ENCODE measurements around the gene AIPL1. TPM values are rescaled to one million over a fixed set of nuclear protein-coding genes. Genes with fewer than 3 reads are reported as not detected.

The AIPL1 gene
- total RNA-seq, 2 donors from 2014 or later: not detected

DNA sequence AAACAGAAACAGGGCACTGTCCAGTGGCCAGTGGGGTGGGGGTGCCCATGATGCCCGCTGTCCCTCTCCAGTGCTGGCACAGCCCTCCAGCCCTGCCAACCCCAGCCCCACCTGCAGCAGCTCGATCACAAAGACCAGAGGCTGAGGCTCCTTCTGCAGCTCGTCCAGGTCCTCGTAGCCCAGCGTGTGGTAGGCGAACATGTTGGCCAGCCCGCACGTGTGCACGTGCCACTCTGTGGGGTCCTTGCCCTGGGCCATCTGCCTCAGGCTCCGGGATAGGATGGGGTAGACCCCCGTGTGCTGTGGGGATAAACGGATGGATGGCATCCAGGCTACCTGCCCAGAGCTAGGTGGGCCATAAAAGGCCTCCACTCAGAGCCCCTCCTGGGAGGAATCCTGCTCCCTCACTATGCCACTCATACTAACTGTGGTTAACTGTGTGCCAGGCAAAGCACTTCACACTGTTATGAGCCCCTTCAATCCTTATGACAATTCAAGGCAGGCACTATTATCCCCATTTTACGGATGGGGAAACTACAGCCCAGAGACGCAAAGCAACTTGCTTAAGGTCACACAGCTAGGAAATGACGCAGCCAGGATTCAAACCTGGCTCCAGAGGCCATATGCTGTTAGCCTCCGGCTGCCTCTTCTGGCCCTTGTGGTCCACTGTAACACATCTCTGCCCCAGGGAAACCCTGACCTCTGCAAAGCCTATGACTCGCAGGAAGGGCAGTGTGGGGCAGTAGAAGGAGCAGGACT lies 6.5 kb downstream of the AIPL1 start:
- DNase-seq (no peak), ATAC-seq (no peak)
- intact Hi-C loops (cut with DNase I): no loop called here

GRCh38 chr17:6427279-6427781 lies 7.6 kb downstream of the AIPL1 start:
- DNase-seq: no peak
- intact Hi-C loops (cut with DNase I): no loop called here
- no peak for ATAC-seq

DNA sequence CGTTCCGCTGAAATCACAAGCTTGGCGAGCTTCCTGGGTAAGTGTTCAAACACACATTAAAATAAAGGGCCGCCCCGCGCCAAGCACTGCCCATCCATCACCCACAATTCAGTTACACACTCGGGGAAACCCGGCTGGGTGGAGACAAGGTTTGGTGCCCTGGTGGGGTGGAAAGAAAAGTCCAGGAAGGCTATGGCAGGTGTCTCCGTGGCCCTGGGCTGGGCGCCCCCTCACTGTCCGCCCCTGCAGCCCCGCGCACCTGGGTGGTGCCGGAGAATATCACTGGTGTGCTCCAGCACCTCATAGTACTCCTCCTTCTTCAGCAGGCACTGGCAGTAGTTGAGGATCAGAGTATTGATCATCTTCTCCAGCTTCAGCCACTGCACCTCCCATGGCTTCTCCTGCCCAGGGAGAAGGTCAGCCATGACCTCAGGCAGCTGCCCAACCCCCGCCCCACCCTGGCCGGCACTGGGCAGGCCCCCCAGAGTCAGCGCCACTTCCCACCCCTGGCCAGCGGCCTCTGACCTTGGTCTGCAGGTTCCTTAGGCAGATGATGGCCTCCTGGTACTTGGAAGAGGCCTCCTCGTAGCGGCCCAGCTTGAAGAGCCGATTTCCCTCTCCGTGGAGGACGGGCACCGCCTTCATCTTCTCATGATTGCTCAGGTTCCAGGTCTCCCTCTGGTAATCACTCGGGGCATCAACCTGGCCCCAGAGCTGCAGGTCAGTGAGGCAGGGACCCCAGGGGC lies 8.4 kb downstream of the AIPL1 start:
- intact Hi-C loops (cut with DNase I): no loop called here
- no peak for DNase-seq
- ATAC-seq: no peak

- no peak for ATAC-seq
- intact Hi-C loops (cut with DNase I): no loop called here
- DNase-seq: no peak
Measured at GRCh38 chr17:6425407-6425806, 9.5 kb downstream of the AIPL1 start.

DNA sequence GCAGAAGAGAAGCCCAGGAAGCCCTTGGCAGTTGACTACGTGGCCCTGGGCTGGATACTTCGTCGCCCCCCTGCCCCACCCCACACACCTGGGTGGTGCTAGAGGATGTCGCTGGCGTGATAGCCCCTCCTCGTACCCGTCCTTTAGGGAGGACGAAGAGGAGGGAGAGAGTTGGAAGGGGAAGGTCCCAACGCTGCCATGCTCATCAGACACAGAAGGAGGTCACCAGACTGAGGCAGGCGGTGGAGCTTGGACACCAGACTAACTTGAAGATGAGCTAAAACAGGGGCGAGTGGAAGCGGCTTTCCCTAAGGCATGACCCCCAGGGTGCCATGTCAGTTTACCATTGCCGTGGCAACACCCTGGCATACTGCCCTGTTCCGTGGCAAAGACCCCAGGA lies 11.0 kb downstream of the AIPL1 start:
- no peak for ATAC-seq

GRCh38 chr17:6422654-6423241 lies 12.2 kb downstream of the AIPL1 start:
- DNase-seq (no peak), ATAC-seq (no peak)
- intact Hi-C loops (cut with DNase I): loop anchor here in 1 of 2 donors (1.0 kb wide), 1 partner anchor 834 kb away; no protein-coding TSS in a partner anchor

More for the DNA sequence above, 11.0 kb downstream of the AIPL1 start:
- DNase-seq: no peak
- intact Hi-C loops (cut with DNase I): no loop called here

DNA sequence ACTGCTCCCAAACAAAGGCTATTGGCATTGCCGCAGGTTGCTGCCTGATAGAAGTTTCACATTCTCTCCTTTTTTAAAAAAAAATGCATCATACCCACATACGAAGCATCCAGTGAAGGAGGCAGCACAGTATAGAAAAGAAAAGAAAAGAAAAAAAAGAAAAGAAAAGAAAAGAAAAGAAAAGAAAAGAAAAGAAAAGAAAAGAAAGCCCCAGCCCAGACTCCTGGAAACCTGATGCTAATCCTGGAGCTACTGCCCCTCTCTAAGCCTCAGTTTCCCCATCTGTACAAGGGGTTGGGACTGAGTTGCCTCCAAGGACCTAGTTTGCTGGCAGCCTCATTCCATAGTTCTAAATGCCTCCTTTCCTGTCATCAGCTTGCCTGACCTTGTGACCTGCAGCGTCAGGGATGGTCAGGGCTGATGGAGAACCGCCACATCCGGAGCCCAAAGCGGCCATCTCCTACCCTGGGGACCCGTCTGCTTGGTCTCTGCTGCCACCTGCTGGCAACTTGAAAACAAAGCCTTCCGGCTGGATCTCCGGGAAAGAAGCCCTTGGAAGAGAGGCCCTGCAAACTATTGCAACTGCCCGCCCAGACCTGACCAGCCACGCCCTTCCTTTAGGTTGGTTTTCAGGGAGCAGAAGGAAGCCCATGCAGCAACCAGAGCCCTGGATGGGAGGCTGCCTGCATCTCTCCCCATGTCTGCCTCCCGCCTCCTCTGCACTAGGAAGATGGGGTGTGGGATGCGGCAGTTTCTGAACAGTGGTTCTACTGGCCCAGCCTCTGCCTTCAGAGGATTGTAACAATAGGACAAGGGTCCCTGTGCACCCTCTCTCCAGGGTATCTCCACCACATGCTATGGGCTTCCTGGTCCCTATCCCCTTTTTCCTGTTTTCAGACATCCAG lies 13.0 kb downstream of the AIPL1 start:
- intact Hi-C loops (cut with DNase I): loop anchor here (1.0 to 2.0 kb wide), 2 partner anchors 834 to 835 kb away; no protein-coding TSS in a partner anchor
- ATAC-seq: peak; percentile 84 to 85
- DNase-seq: peak; percentile 81

DNA sequence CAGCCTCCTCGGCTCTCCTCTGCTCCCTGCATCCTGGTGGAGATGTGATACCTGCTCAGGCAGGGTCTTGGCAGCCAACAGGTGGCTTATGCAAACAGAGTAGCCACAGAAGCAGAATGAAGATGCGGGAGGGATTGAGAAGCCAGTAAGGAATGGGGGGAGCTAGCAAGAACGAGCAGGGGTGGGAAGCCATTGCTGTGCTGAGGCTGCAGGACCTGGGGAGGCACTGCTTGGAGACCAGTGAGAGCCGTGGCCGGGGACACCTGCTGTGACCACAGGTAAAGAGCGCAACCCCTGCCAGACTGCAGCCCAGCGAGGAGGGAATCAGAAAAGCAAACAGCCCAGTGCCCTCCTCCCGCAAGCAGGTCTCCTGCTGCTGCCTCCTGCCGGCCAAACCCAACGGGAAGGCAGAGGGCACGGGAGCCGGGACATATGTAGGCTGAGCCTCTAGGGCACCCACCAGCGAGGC lies 14.7 kb downstream of the AIPL1 start:
- ATAC-seq (no peak), DNase-seq (no peak)
- intact Hi-C loops (cut with DNase I): loop anchor here in 1 of 2 donors (2.0 kb wide), 1 partner anchor 833 kb away; no protein-coding TSS in a partner anchor

DNA sequence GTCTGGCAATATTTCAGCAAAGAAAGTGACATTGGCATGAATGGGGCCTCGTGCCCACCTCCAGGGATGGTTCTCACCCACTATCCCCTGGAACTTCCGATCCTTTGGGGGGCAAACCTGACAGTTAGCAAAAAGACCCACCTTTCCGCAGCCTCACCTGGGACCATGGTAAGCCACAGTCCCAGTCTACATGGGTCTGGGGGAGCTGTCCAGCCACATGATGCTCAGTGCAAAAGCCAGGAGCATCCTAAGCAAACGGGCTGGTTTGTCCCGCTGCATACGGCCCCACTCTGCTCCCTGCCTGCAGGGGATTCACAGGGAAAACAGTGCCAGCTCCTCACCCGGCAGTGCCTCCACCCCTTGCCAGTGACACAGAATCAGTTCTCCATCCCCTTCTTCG lies 19.3 kb downstream of the AIPL1 start:
- ATAC-seq (no peak), DNase-seq (no peak)
- intact Hi-C loops (cut with DNase I): loop anchor here in 1 of 2 donors (10.0 kb wide), 1 partner anchor 341 kb away; the partner anchor contains the start of gene WSCD1

GRCh38 chr17:6413065-6413464 lies 21.9 kb downstream of the AIPL1 start:
- intact Hi-C loops (cut with DNase I): loop anchor here in 1 of 2 donors (10.0 kb wide), 1 partner anchor 338 kb away; the partner anchor contains the start of gene WSCD1
- ATAC-seq: no peak
- no peak for DNase-seq

GRCh38 chr17:6408735-6409134 lies 26.2 kb downstream of the AIPL1 start:
- DNase-seq (no peak), ATAC-seq (no peak)
- intact Hi-C loops (cut with DNase I): no loop called here

- ATAC-seq: no peak
- no peak for DNase-seq
- intact Hi-C loops (cut with DNase I): no loop called here
Measured at GRCh38 chr17:6408276-6408675, 26.6 kb downstream of the AIPL1 start.

DNA sequence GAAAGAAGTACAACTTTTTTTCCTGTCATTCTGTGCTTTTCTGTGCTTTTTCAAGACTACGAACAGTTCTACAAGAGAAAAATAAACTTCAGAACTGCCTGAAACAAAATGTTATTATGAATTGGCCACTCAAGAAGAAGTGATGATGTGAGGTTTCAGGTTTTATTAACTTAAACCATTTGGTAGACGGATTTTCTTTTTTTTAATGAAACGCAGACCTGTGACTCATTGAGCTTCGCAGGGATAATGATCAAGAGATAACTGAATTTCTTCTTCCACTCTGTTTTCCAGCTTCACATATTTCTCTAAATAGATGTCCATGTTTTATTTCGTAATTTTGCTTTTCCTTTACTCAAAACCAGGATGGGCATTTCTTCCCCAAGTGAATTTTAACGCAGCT lies 32.7 kb downstream of the AIPL1 start:
- intact Hi-C loops (cut with DNase I): no loop called here
- ATAC-seq (no peak), DNase-seq (no peak)

GRCh38 chr17:6398955-6399354 lies 36.0 kb downstream of the AIPL1 start:
- DNase-seq (no peak), ATAC-seq (no peak)
- intact Hi-C loops (cut with DNase I): no loop called here

DNA sequence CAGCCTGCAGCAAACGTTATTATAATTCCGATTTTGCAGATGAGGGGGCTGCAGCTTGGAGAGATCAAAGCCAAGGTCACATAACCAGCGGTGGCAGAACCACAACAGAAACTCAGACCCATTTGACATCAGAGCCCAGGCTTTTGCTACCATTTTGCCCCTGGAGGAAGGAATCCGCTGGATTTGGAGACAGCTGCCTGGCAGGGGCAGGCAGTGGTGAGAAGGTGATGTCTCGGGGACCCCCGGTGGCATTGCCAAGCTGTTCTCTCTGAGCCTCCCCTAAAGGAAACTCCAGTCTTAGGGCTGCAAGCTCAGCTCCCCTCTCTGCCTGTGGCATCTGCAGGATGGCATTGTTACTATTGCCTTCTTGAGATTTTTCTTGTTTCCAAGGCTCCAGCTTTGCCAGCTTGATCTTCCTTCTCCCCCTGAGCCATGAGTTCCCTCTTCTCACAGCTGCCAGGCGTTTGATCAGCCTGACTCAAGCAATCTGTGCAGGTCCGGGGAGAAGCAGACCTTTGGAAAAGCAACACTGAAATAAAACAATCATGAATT lies 40.8 kb downstream of the AIPL1 start:
- no peak for ATAC-seq
- intact Hi-C loops (cut with DNase I): no loop called here
- no peak for DNase-seq

DNA sequence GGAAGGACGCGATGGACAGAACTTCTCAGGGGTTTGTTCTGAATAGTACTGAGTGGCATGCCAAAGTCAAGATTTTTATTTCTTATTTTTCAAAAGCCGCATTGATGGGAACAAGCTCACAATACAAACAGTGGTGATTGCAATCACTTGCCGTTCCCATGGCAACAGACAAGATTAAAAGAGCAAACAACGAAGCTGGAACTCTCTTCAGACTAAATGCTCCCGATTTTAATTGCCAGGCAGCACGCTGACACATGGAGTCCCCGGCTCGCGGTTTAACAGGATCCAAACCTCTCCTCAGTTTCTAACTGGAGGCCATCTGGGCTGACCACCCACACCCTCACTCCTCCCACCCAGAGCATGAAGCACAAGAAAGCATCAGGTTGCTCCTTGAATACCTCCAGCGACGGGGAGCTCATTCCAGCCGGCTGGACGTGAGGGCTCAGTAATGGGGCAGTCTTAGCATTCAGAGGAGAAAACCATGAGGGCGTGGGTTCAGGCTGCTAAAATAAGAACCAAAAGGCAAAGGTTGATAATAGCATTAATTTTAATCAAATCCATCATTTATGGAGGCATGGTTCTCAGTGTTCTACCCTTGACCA lies 41.5 kb downstream of the AIPL1 start:
- ATAC-seq (no peak), DNase-seq (no peak)
- intact Hi-C loops (cut with DNase I): no loop called here

- DNase-seq (no peak), ATAC-seq (no peak)
- intact Hi-C loops (cut with DNase I): no loop called here
Measured at GRCh38 chr17:6392609-6393350, 42.1 kb downstream of the AIPL1 start.

Data from left cardiac atrium (tissue), 4 donors.